ENCODE measurements around the gene STXBP2.

GRCh38 chr19:7676376-7676775 lies 39.5 kb downstream of the STXBP2 start:
- TF ChIP-seq EZH2 (IDR thresholded peaks at IDR 0.05; ENCODE audit: borderline replicate concordance, low read length): no peak
- no peak for TF ChIP-seq CTCF (conservative IDR thresholded peaks at IDR 0.05 in 1 of 2, IDR thresholded peaks at IDR 0.05 in 1 of 2; ENCODE audit: extremely low read depth in 1 of 2, insufficient read depth in 1 of 2, low read depth in 1 of 2, low read length in 2 of 2)
